ENCODE measurements around the gene TAF9. TPM values are rescaled to one million over a fixed set of nuclear protein-coding genes. Genes with fewer than 3 reads are reported as not detected.

The TAF9 gene
- total RNA-seq, 1 experiment from 2014 or later: 76.1 TPM

DNA sequence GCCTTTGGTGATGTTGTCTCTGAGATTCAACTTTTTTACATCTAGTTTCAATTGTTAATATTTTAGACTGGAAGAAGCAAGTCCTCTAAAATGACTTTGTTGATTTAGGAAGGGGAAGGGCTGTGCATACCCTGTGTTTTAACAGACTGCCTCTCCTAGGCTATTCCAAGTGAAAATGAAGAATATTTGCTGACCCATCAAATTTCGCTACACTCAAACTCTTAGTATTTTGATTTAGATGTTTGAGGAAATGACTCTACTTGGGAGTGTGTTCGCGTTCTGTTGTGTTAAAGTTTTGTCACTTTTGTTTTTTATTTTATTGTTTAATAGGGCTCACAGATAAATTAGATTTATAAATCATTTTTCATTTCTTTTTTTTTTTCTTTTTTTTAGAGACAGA is 49.2 kb upstream of the TAF9 start:
- H3K4me1 Mint-ChIP-seq: peaks cover 17% of the 10 kb centered on the region
- H3K9me3 Mint-ChIP-seq: peaks cover 22% of the 10 kb centered on the region
- ATAC-seq (no peak), DNase-seq (ENCODE audit: low spot score) (no peak)
- CTCF ChIA-PET: no interaction called here
- TF ChIP-seq, protein P1, sequence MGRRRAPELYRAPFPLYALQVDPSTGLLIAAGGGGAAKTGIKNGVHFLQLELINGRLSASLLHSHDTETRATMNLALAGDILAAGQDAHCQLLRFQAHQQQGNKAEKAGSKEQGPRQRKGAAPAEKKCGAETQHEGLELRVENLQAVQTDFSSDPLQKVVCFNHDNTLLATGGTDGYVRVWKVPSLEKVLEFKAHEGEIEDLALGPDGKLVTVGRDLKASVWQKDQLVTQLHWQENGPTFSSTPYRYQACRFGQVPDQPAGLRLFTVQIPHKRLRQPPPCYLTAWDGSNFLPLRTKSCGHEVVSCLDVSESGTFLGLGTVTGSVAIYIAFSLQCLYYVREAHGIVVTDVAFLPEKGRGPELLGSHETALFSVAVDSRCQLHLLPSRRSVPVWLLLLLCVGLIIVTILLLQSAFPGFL (CRISPR knock-in tag; IDR thresholded peaks at IDR 0.05; ENCODE audit: borderline replicate concordance): no peak
- no peak for TF ChIP-seq GTF2I (CRISPR knock-in tag; conservative IDR thresholded peaks at IDR 0.05)
- TF ChIP-seq CDX4 (CRISPR knock-in tag; IDR thresholded peaks at IDR 0.05; ENCODE audit: borderline replicate concordance): no peak
- TF ChIP-seq, protein P2, sequence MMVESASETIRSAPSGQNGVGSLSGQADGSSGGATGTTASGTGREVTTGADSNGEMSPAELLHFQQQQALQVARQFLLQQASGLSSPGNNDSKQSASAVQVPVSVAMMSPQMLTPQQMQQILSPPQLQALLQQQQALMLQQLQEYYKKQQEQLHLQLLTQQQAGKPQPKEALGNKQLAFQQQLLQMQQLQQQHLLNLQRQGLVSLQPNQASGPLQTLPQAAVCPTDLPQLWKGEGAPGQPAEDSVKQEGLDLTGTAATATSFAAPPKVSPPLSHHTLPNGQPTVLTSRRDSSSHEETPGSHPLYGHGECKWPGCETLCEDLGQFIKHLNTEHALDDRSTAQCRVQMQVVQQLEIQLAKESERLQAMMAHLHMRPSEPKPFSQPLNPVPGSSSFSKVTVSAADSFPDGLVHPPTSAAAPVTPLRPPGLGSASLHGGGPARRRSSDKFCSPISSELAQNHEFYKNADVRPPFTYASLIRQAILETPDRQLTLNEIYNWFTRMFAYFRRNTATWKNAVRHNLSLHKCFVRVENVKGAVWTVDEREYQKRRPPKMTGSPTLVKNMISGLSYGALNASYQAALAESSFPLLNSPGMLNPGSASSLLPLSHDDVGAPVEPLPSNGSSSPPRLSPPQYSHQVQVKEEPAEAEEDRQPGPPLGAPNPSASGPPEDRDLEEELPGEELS (CRISPR knock-in tag; IDR thresholded peaks at IDR 0.05): no peak
- TF ChIP-seq, protein P3, sequence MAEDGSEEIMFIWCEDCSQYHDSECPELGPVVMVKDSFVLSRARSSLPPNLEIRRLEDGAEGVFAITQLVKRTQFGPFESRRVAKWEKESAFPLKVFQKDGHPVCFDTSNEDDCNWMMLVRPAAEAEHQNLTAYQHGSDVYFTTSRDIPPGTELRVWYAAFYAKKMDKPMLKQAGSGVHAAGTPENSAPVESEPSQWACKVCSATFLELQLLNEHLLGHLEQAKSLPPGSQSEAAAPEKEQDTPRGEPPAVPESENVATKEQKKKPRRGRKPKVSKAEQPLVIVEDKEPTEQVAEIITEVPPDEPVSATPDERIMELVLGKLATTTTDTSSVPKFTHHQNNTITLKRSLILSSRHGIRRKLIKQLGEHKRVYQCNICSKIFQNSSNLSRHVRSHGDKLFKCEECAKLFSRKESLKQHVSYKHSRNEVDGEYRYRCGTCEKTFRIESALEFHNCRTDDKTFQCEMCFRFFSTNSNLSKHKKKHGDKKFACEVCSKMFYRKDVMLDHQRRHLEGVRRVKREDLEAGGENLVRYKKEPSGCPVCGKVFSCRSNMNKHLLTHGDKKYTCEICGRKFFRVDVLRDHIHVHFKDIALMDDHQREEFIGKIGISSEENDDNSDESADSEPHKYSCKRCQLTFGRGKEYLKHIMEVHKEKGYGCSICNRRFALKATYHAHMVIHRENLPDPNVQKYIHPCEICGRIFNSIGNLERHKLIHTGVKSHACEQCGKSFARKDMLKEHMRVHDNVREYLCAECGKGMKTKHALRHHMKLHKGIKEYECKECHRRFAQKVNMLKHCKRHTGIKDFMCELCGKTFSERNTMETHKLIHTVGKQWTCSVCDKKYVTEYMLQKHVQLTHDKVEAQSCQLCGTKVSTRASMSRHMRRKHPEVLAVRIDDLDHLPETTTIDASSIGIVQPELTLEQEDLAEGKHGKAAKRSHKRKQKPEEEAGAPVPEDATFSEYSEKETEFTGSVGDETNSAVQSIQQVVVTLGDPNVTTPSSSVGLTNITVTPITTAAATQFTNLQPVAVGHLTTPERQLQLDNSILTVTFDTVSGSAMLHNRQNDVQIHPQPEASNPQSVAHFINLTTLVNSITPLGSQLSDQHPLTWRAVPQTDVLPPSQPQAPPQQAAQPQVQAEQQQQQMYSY (CRISPR knock-in tag; IDR thresholded peaks at IDR 0.05): no peak
- no peak for TF ChIP-seq CREM (CRISPR knock-in tag; IDR thresholded peaks at IDR 0.05)
- no peak for TF ChIP-seq CREB1 (CRISPR knock-in tag; IDR thresholded peaks at IDR 0.05)
- no peak for TF ChIP-seq IRF2 (CRISPR knock-in tag; IDR thresholded peaks at IDR 0.05; ENCODE audit: borderline replicate concordance, low read depth)
- no peak for TF ChIP-seq TP53 (CRISPR knock-in tag; IDR thresholded peaks at IDR 0.05)
- TF ChIP-seq CTCF (IDR thresholded peaks at IDR 0.05): no peak
- TF ChIP-seq ZNF232 (CRISPR knock-in tag; IDR thresholded peaks at IDR 0.05): no peak
- TF ChIP-seq ZNF121 (CRISPR knock-in tag; IDR thresholded peaks at IDR 0.05): no peak
- TF ChIP-seq SMAD3 (CRISPR knock-in tag; IDR thresholded peaks at IDR 0.05; ENCODE audit: borderline replicate concordance): no peak
- TF ChIP-seq, protein P4, sequence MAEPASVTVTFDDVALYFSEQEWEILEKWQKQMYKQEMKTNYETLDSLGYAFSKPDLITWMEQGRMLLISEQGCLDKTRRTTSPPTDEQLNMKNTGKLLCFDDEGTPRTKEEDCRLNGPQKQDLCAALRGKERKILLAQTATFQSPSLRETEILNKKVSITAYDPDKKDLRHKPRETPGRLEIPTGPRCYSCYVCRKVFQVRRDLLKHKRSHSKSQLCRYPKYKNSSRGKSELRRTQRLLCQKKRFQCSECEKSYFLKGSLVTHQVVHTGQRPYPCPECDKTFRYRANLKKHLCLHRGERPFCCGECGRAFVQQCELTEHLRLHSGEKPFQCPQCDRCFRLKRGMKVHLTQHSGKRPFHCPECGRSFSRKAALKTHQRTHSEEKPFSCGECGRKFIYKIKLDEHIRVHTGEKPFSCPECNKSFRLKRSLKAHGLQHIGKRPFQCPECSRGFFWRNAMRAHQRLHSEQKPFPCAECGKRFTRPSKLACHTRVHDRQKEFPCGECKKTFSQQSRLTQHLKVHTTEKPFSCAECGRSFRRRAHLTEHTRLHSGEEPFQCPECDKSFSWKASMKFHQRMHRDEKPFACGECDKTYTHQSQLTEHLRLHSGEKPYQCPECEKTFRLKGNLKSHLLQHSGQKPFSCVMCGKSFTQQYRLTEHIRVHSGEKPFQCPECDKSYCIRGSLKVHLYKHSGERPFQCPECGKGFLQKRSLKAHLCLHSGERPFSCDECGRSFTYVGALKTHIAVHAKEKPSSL (CRISPR knock-in tag; conservative IDR thresholded peaks at IDR 0.05): no peak
- TF ChIP-seq SP1 (CRISPR knock-in tag; conservative IDR thresholded peaks at IDR 0.05): no peak
- TF ChIP-seq JAZF1 (CRISPR knock-in tag; IDR thresholded peaks at IDR 0.05): no peak
- TF ChIP-seq SOX15 (CRISPR knock-in tag; IDR thresholded peaks at IDR 0.05): no peak
- no peak for TF ChIP-seq OVOL2 (CRISPR knock-in tag; IDR thresholded peaks at IDR 0.05; ENCODE audit: borderline replicate concordance)
- no peak overlapping the region for H3K27ac Mint-ChIP-seq
- no peaks in the 10 kb centered on the region; the same call in 1 of the 2 replicates for H3K27me3 Mint-ChIP-seq (ENCODE audit: low read depth)
- no peak overlapping the region for H3K4me3 Mint-ChIP-seq
- POLR2A ChIA-PET: no interaction called here
- peaks cover 38% of the 10 kb centered on the region for H3K36me3 Mint-ChIP-seq

Measured in WTC11 (cell line).